ENCODE measurements around the gene SLC25A1.
A peak's percentile ranks its signal among the peaks of the same experiment; 100 is the strongest.

Gene SLC25A1

DNA sequence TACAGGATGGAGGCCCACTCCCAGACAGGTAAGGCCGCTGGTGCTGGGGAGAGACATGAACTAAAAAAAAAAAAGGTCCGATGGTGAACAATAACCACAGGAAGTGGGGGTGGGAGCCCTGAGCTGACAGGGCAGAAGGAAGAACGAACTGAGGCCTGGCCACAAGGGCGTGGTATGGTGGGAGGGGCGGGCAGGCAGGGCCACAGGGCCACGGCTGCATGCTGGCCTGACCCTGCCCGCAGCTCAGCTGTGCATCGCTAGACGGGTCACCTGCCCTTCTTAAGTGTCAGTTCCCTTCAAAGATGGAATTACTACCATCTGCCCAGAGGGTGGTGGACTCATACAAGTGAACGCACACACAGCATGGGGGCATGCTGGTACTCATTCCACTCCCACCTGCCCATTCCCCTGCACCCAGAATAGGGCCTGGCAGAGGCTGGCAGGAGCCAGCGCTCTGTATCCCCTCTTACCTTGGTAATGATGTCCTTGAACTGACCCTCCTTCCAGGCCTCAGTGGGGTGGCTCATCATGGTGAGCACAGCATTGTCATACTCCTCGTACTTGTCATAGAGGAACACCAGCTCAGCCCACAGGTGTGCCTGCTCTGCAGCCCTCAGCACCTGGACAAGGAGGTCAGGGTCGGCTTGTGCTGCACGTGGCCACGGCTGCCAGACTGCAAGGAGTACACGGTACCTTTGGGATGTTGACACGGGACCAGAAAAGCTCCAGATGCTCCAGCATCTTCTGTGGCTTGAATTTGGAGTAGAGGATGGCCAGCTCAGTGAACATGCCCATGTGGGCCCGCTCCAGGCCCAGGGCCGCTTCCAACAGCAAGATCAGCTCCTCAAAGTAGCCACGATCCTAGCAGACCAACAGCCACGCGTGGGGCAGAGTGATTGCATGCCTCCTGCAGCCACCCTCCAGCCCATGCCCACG lies 17.5 kb upstream of the SLC25A1 start:
- TF ChIP-seq, protein P1, sequence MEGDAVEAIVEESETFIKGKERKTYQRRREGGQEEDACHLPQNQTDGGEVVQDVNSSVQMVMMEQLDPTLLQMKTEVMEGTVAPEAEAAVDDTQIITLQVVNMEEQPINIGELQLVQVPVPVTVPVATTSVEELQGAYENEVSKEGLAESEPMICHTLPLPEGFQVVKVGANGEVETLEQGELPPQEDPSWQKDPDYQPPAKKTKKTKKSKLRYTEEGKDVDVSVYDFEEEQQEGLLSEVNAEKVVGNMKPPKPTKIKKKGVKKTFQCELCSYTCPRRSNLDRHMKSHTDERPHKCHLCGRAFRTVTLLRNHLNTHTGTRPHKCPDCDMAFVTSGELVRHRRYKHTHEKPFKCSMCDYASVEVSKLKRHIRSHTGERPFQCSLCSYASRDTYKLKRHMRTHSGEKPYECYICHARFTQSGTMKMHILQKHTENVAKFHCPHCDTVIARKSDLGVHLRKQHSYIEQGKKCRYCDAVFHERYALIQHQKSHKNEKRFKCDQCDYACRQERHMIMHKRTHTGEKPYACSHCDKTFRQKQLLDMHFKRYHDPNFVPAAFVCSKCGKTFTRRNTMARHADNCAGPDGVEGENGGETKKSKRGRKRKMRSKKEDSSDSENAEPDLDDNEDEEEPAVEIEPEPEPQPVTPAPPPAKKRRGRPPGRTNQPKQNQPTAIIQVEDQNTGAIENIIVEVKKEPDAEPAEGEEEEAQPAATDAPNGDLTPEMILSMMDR (IDR thresholded peaks at IDR 0.05; ENCODE audit: insufficient read depth, low read depth, low read length, missing control alignments) = no peak
- DNase-seq (ENCODE audit: low read depth) = peak; percentile 40
- H3K4me3 ChIP-seq (ENCODE audit: low read depth, low read length) = no peak overlapping the region

DNA sequence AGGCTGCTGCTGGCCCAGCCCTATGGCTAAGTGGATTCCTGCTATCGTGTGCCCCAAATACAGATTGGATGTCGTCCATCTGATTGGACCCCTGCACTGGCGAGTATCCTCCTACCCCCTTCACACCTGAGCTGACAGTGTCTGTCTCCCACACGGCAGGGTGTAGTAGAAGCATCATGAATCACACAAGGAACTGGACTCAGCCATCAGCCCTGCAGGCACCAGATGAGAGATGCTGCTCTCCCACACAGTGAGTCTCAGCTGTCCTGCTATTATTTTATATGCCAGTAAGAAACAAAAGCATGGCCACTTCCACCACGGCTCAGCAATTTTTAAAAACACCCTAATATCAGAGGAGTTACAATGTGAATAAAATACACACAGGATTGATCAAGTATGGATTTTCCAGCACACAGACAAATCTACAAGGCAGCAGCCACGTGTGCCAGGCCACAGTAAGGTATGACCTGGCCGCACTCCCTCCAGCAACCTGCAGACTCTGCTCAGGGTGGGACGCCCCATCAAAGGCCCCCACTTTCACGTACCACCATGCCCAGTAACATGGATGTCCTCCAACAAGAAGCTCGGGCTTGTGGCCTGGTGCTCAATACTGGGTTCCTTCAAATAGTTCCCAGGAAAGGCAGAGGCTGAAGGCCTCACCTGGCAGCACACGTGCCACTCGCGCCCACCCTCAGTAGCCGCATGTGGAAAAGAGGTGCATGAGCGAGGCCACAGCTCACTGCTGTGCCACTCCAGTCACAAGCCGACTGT lies 16.4 kb upstream of the SLC25A1 start:
- TF ChIP-seq, protein P1 (IDR thresholded peaks at IDR 0.05; ENCODE audit: insufficient read depth, low read depth, low read length, missing control alignments) = no peak
- no peak overlapping the region for H3K4me3 ChIP-seq (ENCODE audit: low read depth, low read length)
- DNase-seq (ENCODE audit: low read depth) = no peak

DNA sequence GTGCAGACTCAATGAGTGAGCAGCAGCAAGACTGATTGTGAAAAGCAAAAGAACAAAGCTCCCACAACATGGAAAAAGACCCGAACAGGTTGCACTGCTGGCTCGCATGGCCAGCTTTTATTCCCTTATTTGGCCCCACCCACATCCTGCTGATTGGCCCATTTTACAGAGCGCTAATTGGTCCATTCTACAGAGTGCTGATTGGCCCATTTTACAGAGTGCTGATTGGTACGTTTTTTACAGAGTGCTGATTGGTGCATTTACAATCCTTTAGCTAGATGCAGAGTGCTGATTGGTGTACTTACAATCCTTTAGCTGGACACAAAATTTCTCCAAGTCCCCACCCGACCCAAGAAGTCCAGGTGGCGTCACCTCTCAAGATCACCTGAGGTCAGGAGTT lies 15.3 kb upstream of the SLC25A1 start:
- H3K4me3 ChIP-seq (ENCODE audit: low read depth, low read length) = no peak overlapping the region
- TF ChIP-seq, protein P1 (IDR thresholded peaks at IDR 0.05; ENCODE audit: insufficient read depth, low read depth, low read length, missing control alignments) = no peak
- no peak for DNase-seq (ENCODE audit: low read depth)

DNA sequence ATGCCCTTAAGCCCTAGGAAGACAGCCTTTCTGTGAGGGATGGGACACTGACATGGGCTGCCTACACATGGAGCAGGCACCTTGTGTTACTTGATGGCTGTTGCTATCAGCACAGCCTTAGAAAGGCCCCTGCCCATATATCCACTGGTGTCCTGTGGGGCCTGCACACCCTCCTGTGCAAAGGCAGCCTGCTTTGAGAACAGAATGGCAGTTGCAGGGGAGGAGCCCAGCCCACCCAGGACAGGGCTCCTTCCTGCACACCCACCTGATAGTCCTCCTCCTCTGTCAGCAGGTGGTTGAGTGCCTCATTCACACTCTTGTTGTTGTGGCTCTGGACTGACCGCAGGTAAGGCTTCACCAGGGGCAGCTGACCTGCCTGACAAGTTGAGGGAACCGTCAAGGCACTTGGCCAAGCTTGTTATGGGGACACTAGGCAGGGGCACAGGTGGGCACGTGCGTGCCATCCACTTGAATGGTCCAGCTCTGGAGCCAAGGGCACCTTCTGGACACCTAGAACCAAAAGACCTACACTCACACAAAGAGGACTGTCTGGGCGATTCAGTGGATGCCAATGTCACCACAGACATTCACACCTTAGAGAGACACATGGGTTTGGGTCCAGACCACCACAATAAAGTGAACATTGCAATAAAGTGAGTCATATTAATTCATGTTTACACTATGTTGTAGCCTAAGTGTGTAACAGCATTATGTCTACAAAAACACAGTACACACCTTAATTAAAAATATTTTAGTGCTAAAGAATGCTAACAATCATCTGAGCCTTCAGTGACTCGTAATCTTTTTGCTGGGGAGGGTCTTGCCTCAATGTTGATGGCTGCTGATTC lies 9.4 kb upstream of the SLC25A1 start:
- no peak for DNase-seq (ENCODE audit: low read depth)
- H3K4me3 ChIP-seq (ENCODE audit: low read depth, low read length) = no peak overlapping the region
- TF ChIP-seq, protein P1 (IDR thresholded peaks at IDR 0.05; ENCODE audit: insufficient read depth, low read depth, low read length, missing control alignments) = no peak

DNA sequence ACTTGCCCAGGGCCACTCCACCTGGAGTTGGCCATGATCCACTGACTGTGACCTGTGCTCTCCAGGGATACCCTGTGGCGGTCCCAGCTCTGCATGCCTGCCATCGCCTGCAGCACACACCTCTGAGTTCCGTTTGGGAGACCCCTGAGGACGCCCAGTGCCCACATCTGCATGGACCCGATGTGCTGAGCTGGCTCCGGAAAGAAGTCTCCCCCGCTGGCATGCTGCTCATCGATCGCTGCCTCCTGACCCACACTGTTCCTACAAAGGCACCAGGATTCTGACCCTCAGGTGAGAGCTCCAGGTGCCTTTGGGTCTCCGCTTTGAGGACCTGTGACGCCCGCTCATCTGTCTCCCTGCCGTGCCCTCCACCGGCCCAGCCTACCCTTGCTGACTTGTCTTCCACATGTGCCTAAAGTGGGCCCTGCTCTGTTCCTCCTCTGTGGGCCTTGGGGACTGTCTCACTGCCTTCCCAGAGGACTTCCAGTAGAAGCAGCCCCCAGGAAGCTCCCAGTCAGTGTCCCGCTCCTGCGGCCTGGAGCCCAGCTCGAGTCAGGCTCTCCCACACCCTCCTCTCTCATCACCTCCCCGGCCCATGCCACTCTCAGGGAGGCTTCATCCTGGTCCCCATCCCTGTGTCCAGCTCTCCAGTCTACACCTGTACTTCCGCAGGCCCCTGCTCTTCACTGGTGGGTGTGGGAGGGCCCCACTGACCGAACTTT lies 5.9 kb upstream of the SLC25A1 start:
- no peak for DNase-seq (ENCODE audit: low read depth)
- H3K4me3 ChIP-seq (ENCODE audit: low read depth, low read length) = no peak overlapping the region
- TF ChIP-seq, protein P1 (IDR thresholded peaks at IDR 0.05; ENCODE audit: insufficient read depth, low read depth, low read length, missing control alignments) = no peak

DNA sequence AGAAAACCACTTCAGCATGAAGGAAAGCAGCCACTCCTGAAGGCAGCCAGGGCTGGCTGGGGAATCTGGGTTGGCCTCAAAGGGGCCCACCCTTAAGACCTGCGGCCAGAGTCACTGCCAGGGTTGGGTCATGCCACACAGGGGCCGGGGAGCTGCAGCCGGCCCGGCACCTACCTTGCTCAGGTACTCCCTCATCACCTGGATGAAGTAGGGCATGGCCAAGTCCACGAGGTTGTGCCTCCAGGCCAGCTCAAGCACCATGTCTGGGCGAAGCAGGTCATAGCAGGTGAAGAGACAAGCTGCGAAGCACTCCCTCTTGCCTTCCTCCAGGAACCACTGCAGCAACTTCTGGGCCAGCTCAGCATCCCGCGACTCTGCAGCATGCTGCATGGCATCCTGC lies 4.7 kb upstream of the SLC25A1 start:
- H3K4me3 ChIP-seq (ENCODE audit: low read depth, low read length) = no peak overlapping the region
- DNase-seq (ENCODE audit: low read depth) = no peak
- TF ChIP-seq, protein P1 (IDR thresholded peaks at IDR 0.05; ENCODE audit: insufficient read depth, low read depth, low read length, missing control alignments) = no peak
